ENCODE measurements around the gene TLE4. TPM values are rescaled to one million over a fixed set of nuclear protein-coding genes. Genes with fewer than 3 reads are reported as not detected.

Gene TLE4
- total RNA-seq, 1 donor from 2014 or later: 10.8 TPM

DNA sequence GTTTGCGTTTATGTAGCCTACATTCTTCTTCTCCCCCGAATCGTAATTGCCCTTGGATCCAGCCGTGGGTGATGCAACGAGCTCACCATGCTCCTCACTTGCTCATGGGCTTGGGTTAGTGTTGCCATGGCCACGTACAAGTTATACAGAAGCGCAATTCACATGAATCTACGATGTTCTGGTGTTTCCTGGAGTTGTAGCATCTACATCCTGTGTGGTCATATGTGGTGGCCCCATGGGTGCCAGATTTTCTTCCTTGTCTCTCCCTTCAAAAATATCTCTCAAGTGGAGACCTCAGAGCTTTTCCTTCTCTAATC is 115.3 kb downstream of the TLE4 start:
- H3K36me3 ChIP-seq (ENCODE audit: control insufficient read depth, insufficient read depth, low read length): peaks cover 2% of the 10 kb centered on the region
- TF ChIP-seq, protein P1, sequence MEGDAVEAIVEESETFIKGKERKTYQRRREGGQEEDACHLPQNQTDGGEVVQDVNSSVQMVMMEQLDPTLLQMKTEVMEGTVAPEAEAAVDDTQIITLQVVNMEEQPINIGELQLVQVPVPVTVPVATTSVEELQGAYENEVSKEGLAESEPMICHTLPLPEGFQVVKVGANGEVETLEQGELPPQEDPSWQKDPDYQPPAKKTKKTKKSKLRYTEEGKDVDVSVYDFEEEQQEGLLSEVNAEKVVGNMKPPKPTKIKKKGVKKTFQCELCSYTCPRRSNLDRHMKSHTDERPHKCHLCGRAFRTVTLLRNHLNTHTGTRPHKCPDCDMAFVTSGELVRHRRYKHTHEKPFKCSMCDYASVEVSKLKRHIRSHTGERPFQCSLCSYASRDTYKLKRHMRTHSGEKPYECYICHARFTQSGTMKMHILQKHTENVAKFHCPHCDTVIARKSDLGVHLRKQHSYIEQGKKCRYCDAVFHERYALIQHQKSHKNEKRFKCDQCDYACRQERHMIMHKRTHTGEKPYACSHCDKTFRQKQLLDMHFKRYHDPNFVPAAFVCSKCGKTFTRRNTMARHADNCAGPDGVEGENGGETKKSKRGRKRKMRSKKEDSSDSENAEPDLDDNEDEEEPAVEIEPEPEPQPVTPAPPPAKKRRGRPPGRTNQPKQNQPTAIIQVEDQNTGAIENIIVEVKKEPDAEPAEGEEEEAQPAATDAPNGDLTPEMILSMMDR (IDR thresholded peaks at IDR 0.05; ENCODE audit: insufficient read depth, low read length, severe bottlenecking): no peak

DNA sequence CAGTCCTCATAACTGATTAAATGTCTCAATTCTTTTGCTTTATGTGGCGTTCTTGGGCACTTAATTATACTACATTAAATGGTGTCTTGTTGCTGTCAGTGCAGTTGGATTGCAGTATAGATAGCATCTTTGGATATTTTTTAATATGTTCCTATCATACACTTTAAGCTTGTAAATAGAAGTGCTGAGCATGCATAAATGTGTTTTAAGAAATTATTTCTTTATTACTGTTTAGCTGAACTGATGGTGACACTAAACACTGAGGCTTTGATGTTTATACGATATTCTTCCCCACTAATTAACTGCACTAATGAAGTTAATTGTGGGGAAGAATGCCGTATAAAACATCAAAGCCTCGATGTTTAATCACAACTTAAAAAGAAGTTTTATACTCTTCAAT is 116.6 kb downstream of the TLE4 start:
- no peak for DNase-seq (ENCODE audit: low read depth)
- TF ChIP-seq, protein P1 (IDR thresholded peaks at IDR 0.05; ENCODE audit: insufficient read depth, low read length, severe bottlenecking): no peak
- FAIRE-seq: no peak
- H3K4me3 ChIP-seq (ENCODE audit: low read depth, low read length): no peak overlapping the region
- H3K27me3 ChIP-seq (ENCODE audit: control insufficient read depth, insufficient read depth, low read length): no peaks in the 10 kb centered on the region
- peaks cover 2% of the 10 kb centered on the region for H3K36me3 ChIP-seq (ENCODE audit: control insufficient read depth, insufficient read depth, low read length)

More for the DNA sequence above, 115.3 kb downstream of the TLE4 start:
- DNase-seq (ENCODE audit: low read depth) (no peak), FAIRE-seq (no peak)
- no peaks in the 10 kb centered on the region for H3K27me3 ChIP-seq (ENCODE audit: control insufficient read depth, insufficient read depth, low read length)
- H3K4me3 ChIP-seq (ENCODE audit: low read depth, low read length): no peak overlapping the region

DNA sequence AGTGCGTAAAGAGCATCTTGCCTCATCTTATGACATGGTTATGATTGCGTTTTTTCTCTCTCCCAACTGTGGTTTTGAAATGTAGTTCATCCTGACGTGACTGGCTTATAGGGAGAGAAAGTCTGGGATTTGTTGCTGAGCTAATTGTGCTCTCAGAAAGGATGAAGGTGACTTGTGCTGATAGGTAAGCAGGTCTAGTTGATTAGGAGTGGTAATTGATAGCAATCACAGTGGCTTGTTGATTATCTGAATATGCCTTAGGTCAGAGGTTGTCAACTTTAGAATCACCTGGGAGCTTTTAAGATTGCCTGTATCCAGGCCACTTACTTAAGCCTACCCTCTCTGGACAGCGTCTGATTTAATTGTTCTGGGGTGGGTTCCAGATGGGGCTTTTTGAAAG is 117.8 kb downstream of the TLE4 start:
- TF ChIP-seq, protein P1 (IDR thresholded peaks at IDR 0.05; ENCODE audit: insufficient read depth, low read length, severe bottlenecking): no peak
- DNase-seq (ENCODE audit: low read depth) (no peak), FAIRE-seq (peak; percentile 60)
- Histone ChIP-seq H3K27me3 (ENCODE audit: control insufficient read depth, insufficient read depth, low read length) (no peaks in the 10 kb centered on the region), H3K36me3 (ENCODE audit: control insufficient read depth, insufficient read depth, low read length) (peaks cover 2% of the 10 kb centered on the region), H3K4me3 (ENCODE audit: low read depth, low read length) (no peak overlapping the region)

DNA sequence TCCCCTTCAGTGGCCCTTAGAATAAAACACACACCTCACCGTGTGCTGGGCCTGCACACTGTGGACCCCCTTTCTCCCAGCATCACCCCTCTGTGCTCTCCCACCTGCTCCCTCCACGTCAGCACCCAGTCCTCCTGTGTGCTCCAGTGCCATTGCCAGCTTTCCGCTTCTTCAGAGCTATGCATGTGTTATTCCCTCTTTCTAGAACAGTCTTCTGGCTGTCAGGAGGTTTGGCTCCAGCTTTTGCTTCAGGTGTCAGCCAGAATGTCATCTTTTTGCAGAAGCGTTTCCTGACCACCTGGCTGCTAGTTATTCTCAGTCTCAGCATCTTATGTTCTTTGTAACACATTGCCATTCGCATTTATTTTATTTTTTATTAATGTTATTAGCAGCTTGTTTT is 119.7 kb downstream of the TLE4 start:
- H3K36me3 ChIP-seq (ENCODE audit: control insufficient read depth, insufficient read depth, low read length): peaks cover under 1% of the 10 kb centered on the region
- FAIRE-seq (no peak), DNase-seq (ENCODE audit: low read depth) (no peak)
- no peak overlapping the region for H3K4me3 ChIP-seq (ENCODE audit: low read depth, low read length)
- TF ChIP-seq, protein P1 (IDR thresholded peaks at IDR 0.05; ENCODE audit: insufficient read depth, low read length, severe bottlenecking): no peak
- no peaks in the 10 kb centered on the region for H3K27me3 ChIP-seq (ENCODE audit: control insufficient read depth, insufficient read depth, low read length)

DNA sequence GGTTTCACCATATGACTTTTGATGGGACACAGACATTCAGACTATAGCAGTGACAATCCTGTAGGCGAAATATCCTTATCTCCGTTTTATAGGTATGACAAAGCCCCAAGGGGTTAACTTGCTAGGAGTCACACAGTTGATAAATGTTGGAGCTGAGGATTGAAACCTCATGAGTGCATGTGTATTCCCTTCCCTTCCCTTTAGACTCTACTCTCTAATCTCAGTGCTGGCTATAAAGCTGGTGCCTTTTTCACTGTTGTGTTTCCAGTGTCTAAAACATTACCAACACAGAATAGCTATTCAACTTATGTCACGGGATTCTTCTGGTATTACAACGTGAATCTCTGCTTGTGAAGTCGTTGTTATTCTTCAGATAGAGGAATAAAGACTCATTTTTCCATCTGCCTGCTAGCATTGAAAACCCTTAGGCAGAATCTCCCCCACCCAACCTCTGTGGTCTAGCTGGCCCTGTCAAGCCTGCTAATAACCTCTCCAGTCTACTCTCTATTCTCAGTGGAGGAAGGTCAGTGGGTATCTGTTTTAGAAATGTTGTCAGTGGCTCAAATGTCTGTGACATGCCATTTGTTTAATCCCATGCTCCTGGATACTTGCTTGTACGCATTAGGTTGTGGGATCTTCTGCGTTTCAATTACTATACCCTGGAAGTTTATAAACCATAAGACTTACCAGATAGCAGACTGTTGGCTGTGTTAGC is 121.2 kb downstream of the TLE4 start:
- Histone ChIP-seq H3K4me3 (ENCODE audit: low read depth, low read length) (no peak overlapping the region), H3K27me3 (ENCODE audit: control insufficient read depth, insufficient read depth, low read length) (no peaks in the 10 kb centered on the region), H3K36me3 (ENCODE audit: control insufficient read depth, insufficient read depth, low read length) (no peaks in the 10 kb centered on the region)
- FAIRE-seq (peak; percentile 36), DNase-seq (ENCODE audit: low read depth) (no peak)
- TF ChIP-seq, protein P1 (IDR thresholded peaks at IDR 0.05; ENCODE audit: insufficient read depth, low read length, severe bottlenecking): no peak

DNA sequence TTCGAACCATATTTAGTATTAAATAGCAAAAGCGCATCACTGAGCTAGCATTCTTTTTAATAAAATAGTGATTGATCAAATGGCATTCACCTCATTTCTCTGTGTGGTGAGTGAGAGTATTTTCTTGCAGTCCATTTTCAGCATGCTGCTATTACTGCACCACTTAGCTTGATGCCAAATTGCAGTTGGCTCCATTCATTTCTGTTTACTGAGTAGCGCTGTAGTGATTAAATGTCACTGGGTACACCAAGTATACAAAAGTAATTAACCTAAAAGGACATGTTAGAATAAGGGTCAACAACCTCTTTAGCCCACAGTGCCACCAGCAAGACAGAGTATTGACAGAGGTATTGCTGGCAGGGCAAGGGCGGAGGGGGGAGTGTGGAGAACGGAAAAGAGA is 122.0 kb downstream of the TLE4 start:
- DNase-seq (ENCODE audit: low read depth): no peak
- Histone ChIP-seq H3K27me3 (ENCODE audit: control insufficient read depth, insufficient read depth, low read length) (no peaks in the 10 kb centered on the region), H3K4me3 (ENCODE audit: low read depth, low read length) (no peak overlapping the region), H3K36me3 (ENCODE audit: control insufficient read depth, insufficient read depth, low read length) (no peaks in the 10 kb centered on the region)
- TF ChIP-seq, protein P1 (IDR thresholded peaks at IDR 0.05; ENCODE audit: insufficient read depth, low read length, severe bottlenecking): no peak
- FAIRE-seq: no peak

Data from bronchial epithelial cell (primary cell).